ENCODE results near the gene SCN2B.

Gene SCN2B

GRCh38 chr11:118175993-118176777 is at the start of gene SCN2B:
SCN2B (minus strand) TSS chr11:118176639; CDS start chr11:118176431, 208 bp downstream.
- DNase-seq = no peak

GRCh38 chr11:118224511-118225188 is 48.2 kb upstream of the SCN2B start, which contains the start of gene JAML:
JAML (minus strand) TSS chr11:118225011; CDS start chr11:118214866, 10,145 bp downstream.
- DNase-seq = peak; percentile 58 to 76

- DNase-seq = no peak
Measured at GRCh38 chr11:118223992-118224391, 47.6 kb upstream of the SCN2B start.

- no peak for DNase-seq
Measured at GRCh38 chr11:118223570-118223969, 47.1 kb upstream of the SCN2B start.

- no peak for DNase-seq
Measured at GRCh38 chr11:118222437-118222836, 46.0 kb upstream of the SCN2B start.

GRCh38 chr11:118221419-118221818 is 45.0 kb upstream of the SCN2B start:
- no peak for DNase-seq

- DNase-seq = no peak
Measured at GRCh38 chr11:118219732-118220131, 43.3 kb upstream of the SCN2B start.

- DNase-seq = no peak
Measured at GRCh38 chr11:118219244-118219643, 42.8 kb upstream of the SCN2B start.

GRCh38 chr11:118217575-118217974 is 41.1 kb upstream of the SCN2B start:
- no peak for DNase-seq

GRCh38 chr11:118216621-118217481 is 40.4 kb upstream of the SCN2B start:
- peak; percentile 12 to 55 for DNase-seq

GRCh38 chr11:118215765-118216164 is 39.3 kb upstream of the SCN2B start:
- no peak for DNase-seq

GRCh38 chr11:118215262-118215661 is 38.8 kb upstream of the SCN2B start:
- peak in 1 of 2 donors; percentile 38 for DNase-seq

GRCh38 chr11:118214210-118214914 is 37.9 kb upstream of the SCN2B start:
- peak in 1 of 2 donors; percentile 28 for DNase-seq

- no peak for DNase-seq
Measured at GRCh38 chr11:118213781-118214180, 37.3 kb upstream of the SCN2B start.

- no peak for DNase-seq
Measured at GRCh38 chr11:118213201-118213600, 36.8 kb upstream of the SCN2B start.

GRCh38 chr11:118212781-118213191 is 36.3 kb upstream of the SCN2B start:
- no peak for DNase-seq

- no peak for DNase-seq
Measured at GRCh38 chr11:118212131-118212725, 35.8 kb upstream of the SCN2B start.

- DNase-seq = no peak
Measured at GRCh38 chr11:118211006-118211405, 34.6 kb upstream of the SCN2B start.

- no peak for DNase-seq
Measured at GRCh38 chr11:118210323-118210722, 33.9 kb upstream of the SCN2B start.

- no peak for DNase-seq
Measured at GRCh38 chr11:118209033-118209432, 32.6 kb upstream of the SCN2B start.

GRCh38 chr11:118207079-118207478 is 30.6 kb upstream of the SCN2B start:
- no peak for DNase-seq

GRCh38 chr11:118206391-118207031 is 30.1 kb upstream of the SCN2B start:
- DNase-seq = no peak
